ENCODE measurements around the gene JMJD7. TPM values are rescaled to one million over a fixed set of nuclear protein-coding genes. Genes with fewer than 3 reads are reported as not detected.
A peak's percentile ranks its signal among the peaks of the same experiment; 100 is the strongest.

The JMJD7 gene
- total RNA-seq, 1 donor from 2014 or later, result 14.3 TPM

DNA sequence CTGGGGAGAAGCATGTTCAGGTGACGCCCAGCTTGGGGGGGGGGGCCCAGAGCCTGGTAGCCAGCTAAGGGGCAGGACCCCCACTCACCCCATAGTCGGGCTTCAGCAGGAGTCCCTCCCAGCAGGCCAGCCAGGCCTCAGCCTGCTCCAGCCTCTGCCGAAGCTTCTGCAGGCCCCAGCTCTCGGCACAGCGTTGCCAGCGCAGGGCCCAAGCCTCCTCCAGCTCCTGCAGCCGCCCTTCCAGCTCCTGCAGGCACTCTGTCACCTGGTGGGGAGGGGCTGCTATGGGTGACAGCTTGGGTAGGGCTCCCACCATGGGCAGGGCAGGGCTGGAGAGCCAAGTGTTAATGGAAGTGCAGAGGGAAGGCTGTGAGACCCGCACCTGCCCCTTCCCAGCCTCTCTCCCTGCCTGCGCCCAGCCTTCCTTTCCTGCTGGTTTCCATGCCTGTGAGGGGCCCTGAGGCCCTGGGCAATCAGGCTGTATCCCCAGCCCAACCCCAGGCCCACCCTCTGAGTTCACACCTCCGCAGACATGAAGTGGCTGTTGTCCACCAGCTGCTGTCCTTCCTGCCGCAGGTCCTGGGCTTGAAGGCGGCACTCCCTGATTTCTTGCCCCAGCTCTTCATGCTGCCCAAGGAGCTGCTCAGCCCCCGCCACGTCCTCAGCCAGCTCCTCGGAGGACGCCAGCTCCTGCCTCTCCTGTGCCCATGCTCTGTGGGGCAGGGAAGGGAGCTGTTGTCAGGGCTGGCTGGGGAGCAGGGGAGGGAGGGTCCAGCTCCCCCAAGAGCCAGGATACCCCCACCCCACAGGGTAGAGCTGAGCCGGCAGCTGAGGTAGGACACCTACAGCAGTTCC is 25.1 kb downstream of the JMJD7 start:
- DNase-seq, result no peak
- intact Hi-C loops (cut with DNase I), result no loop called here
- ATAC-seq (ENCODE audit: poor library complexity), result no peak

DNA sequence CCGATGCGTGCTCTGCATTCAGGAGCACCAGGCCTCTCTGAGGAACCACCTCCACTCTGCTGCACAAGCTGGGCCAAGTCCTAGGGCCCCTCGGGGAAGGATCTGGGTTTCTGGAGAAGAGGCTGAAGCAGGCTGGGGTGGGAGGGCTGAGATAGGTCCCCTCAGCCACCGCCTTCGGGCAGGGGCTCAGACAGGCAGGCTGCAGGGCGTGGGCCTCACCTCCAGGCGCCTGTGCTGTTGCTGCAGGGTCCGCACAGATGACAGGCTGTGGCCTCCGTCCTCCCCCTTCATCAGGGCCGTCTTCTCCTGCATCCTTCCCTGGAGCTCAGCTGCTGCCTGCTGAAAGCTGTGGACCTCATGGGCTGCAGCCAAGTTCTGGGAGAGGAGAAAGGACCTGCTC is 25.9 kb downstream of the JMJD7 start:
- ATAC-seq (ENCODE audit: poor library complexity), result no peak
- DNase-seq, result no peak
- intact Hi-C loops (cut with DNase I), result no loop called here

DNA sequence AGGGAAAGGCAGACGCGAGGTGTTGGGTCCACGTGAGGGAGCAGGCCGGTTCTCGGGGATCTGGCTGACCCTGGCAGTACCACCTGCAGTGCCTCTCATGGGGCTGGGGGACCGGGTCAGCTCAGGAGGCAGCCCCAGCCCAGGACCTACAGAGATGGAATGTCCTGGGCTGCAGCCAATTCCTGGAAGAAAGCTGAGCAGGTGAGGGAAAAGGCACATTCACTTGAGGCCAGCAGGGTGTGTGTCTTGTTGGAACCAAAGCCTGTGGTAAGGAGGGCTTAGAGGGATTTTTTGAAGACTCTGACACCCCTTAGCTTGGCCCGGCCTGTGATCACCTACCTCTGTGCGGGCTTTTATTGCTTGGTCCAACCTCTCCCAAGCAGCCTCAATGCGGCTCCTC is 26.6 kb downstream of the JMJD7 start:
- intact Hi-C loops (cut with DNase I), result no loop called here
- no peak for DNase-seq
- ATAC-seq (ENCODE audit: poor library complexity), result no peak

DNA sequence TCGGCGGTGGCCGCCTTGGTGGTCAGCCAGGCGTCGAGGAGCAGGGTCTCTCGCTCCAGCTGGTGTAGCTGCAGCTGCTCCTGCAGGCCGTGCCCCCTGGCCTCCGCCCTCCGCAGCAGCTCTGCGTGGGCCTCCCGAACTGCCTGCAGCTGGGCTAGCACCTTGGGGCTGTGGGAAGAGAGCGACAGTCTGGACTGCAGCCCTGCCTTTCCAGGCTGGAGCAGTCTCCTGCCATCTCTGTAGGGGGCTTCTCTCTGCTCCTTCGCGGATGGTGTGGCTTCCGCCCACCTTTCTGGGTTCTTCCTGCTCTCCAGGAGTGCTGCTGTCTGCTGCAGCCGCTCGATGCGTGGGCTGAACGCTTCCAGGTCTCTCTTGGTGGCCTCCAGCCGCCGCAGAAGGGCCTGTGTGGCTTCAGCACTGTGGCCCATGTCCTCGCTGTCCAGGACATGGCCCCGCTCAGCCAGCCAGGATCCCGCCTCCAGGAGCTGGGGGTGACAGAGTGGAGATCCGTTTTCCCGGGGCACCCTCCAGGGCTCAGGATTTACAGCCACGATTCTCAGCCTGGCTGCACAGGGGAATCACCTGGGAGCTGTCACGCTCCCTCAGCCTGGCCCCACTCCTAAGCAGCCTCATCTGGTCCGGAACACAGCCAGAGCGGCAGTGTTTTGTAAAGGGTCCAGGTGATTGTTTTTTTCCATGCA is 27.5 kb downstream of the JMJD7 start:
- no peak for ATAC-seq (ENCODE audit: poor library complexity)
- DNase-seq, result no peak
- intact Hi-C loops (cut with DNase I), result no loop called here

DNA sequence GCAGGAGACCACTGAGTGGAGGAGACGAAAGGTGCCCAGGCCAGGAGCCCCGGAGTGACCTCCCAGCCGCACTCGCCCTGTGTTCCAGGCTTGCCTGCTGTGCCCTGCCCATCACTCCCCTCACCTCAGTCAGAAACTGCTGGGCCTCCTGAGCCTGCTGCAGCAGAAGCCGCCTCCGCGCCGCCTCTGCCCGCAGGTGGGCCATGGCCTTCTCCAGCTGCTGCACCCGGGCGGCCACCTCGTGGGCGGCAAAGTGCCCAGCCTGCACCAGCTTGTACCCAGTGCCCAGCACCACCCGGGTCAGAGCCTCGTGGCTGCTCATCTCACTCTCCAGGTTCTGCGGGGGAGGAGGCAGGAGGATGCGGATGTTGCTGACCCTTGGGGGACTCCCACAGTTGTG is 28.4 kb downstream of the JMJD7 start:
- intact Hi-C loops (cut with DNase I), result no loop called here
- DNase-seq (no peak), ATAC-seq (ENCODE audit: poor library complexity) (no peak)

DNA sequence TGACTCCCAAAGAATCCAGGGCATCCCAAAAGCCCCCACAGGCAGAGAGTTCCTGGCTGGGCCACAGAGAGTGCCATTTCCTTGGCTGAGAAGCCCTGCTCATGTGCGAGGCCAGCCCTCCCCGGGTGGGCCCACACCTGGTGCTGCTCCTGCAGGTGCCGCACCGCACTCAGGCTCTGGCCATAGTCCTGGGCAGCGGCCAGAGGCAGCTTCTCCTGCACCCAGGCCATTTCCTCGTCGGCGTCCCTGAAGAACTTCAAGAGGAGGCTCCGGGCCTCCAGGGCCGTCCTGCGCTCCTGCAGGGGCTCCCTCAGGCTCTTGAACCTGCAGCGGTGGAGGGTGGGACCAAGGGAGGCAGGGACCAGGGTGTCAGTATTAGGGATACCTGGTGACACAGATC is 28.8 kb downstream of the JMJD7 start:
- ATAC-seq (ENCODE audit: poor library complexity) (no peak), DNase-seq (no peak)
- intact Hi-C loops (cut with DNase I), result no loop called here

DNA sequence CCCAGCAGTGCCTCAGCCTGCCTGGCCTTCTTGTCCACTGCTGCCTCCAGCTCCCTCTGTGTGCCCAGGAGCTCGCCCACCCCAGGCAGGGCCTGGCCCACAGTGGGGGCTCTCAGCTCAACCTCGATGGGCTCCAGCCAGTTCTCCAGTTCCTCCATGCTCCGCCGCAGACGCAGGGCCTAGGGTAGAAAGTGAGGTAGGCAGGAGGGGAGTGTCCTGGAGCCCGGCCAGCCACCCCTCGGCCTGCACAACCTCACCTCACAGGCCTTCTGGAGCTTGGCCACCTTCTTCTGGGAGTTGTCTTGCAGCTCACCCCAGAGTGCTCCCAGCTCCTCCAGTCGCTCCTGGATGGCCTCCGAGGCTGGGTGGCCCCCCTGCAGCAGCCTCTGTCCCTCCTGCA is 29.4 kb downstream of the JMJD7 start:
- intact Hi-C loops (cut with DNase I), result no loop called here

DNA sequence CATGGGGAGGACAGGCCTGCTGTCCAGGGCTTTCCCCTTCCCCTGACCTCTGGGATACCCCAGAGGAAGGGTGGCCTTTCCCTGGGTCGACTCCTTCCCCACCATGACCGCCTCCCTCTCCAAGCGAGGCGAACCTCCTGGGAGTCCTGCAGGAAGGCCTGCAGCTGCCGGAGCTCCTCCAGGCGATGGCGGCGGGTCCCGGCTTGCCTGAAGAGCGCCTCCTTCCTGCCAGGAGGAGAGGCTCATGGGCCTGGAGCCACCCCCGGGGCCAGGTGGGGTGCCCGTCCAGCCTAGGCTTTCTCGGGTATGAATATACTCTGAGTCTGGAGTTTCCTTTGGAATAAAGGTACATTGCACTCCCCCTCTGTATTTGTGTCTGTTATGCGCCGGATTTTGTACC is 30.9 kb downstream of the JMJD7 start:
- DNase-seq (no peak), ATAC-seq (ENCODE audit: poor library complexity) (no peak)
- intact Hi-C loops (cut with DNase I), result no loop called here

More for the DNA sequence above, 29.4 kb downstream of the JMJD7 start:
- ATAC-seq (ENCODE audit: poor library complexity) (no peak), DNase-seq (no peak)

DNA sequence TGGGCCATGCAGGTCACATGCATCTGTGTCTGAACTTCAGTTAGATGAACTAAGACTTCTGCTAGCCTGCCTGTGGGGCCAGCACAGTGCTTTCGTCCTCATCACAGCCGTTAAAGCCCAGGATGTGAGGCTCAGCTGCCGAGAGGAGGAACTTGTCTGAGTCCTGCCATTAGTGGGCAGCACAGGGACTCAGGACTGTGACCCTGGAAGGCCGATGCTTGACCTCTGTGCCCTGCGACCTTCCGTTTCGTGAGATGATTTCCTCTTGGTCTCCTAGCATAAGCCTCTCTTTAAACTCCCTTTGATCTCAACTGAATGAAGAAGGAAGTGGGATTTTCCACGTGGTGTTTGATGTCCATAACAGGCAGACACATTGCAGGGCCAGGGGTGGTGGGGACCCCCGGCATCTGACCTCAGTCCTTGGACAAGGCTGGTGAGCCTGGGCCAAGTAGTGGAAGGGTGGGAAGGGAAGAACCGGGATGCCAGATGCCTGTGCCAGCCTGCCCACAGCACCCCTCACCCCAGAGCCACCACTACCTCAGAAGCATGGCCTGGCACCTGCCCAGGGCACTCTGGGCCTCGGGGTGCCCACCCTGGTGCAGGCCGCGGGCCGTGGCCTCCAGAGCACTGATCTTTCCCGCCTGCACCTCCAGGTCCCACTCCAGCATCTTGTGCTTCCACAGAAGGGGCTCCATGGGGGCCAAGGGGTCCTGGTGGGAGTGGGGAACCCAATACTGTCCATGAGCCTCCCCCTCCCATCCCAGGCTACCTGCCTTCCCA is 32.3 kb downstream of the JMJD7 start:
- DNase-seq (no peak), ATAC-seq (ENCODE audit: poor library complexity) (no peak)
- intact Hi-C loops (cut with DNase I), result no loop called here

DNA sequence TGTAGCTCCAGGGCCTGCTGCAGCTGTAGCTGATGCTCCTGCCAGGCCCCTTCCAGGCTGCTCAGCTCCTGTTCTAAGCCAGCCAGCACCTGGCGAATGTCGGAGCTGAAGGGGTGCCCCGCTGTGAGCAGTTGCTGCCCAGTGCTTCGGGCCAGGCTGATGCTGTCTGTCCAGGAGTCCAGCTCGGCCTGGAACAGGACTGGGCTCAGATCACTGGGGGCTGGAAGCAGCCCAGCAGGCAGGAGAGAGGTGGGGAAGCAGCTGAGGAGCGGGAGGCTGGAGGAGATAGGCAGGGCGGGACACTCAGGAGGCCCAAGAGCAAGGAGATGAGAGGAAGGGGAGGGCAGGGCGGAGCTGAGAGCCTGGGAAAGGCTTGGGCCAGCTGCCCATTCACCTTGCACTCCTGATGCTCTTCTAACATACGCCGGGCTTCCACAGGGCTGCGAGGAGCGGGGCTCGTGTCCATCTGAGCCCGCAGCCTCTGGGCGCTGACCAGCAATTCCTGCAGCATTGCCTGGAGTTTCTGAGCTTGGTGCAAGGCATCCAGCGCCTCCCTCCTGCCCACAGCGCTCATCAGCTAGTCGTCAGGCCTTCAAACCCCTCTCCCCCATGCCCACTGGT is 34.0 kb downstream of the JMJD7 start:
- DNase-seq (no peak), ATAC-seq (ENCODE audit: poor library complexity) (no peak)
- intact Hi-C loops (cut with DNase I), result no loop called here

DNA sequence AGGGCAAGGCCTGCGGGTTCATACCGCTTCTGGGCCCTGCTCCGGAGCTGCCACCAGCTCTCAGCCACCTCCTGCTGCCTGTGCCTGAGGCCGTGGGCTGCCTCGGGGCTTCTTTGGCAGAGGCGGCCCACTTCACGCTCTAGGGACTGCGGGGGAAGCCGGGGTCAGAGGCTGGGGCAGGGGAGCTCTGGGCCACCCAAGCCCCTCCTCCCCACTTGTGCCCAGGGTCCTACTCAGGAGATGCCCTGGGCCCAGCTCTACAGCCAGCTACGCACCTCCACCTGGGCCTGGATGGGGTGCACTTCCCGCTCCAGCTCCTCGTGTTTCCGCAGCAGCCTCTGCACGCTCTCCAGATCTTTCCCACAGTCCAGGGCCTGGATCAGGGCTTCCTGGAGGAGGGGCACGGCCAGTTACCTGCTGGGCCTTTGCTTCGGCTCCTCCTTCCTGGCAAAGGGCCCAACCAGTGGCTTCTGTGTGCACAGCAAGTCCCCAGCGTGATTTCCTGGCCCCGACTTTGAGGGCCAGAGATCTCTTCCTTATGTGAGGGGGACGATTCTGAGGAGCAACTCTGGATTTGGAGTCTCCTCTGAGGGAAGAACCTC is 34.7 kb downstream of the JMJD7 start:
- intact Hi-C loops (cut with DNase I), result no loop called here
- no peak for DNase-seq

DNA sequence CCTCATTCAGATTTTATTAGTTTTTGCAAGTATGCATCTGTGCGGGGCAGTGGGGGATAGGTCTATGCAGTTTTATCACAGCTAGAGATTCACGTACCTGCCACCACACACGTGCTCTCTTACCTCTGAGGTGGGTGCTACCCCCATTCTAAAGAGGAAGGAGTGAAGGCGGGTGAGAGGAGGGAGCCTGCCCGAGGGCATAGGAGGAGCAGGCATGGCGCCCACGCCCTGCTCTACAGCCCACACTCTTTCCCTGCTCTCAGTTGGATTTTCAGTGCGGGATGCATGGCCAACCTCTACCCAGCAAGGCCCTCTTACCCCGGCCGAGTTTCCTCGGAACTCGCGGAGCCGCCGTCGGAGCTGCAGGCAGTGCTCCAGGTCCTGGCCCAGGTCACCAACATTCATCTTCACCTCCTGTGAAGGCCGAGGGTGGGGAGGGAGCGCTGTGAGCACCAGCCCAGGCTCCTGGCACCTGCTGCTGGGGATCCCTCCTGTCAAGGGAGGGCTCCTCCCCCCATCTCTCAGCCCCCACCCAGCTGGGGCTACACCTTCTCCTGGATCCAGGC is 37.7 kb downstream of the JMJD7 start:
- no peak for DNase-seq
- no peak for ATAC-seq (ENCODE audit: poor library complexity)
- intact Hi-C loops (cut with DNase I), result no loop called here

More for the DNA sequence above, 34.7 kb downstream of the JMJD7 start:
- ATAC-seq (ENCODE audit: poor library complexity), result no peak

DNA sequence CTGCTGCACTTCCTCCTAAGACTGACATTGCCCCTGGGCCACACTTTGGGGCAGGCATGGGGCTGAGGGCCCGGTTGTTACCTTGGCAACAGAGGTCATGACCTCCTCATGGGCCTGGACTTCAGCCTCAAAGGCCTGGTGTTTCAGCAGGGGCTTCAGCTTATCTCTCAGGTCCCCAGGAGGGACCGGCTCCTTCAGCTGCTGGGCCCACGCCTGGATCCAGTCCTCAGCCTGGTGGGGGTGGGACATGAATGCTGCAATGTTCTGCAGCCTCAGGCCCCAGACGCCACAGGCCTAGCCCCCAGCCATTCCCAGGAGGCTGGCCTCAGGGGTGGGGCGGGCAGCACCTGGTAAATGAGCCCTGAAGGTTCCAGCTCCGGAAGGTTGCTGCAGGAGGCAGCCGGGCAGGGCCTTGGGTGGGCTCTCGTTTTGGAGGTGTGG is 38.4 kb downstream of the JMJD7 start:
- ATAC-seq (ENCODE audit: poor library complexity), result no peak
- DNase-seq, result no peak
- intact Hi-C loops (cut with DNase I), result no loop called here

DNA sequence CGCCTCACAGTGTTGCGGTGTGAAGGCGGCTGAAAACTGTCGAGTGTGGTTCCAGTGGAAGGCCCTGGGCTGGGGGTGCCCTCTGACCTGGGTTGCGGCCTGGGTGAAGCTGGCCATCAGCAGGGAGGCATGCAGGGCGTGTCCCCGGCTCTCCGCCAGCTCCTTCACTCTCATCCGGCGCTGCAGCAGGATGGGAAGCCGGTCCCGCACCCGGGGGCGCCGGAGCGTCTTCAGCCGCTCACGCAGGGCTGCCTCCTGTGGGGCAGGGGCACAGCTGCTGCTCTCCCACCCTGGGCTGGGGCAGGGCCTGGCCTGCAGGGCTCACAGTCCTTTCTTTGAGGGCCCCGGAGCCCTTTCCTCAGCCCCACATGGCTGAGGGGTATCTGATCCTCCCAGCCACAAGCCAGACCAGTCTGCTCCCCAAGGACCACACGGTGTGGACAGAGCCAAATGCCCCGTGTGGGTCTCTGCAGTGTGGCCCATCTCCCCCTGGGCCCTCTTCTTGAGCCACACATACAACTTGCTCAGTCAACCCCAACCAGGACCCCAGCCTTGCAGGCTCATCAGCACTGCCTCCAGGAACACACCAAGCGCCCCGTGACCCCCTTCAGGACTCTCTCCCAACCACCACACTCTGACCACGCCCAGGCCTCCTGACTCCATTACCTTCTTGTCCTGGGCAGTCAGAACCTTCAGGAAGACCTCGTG is 39.1 kb downstream of the JMJD7 start:
- intact Hi-C loops (cut with DNase I), result no loop called here
- no peak for ATAC-seq (ENCODE audit: poor library complexity)
- no peak for DNase-seq

DNA sequence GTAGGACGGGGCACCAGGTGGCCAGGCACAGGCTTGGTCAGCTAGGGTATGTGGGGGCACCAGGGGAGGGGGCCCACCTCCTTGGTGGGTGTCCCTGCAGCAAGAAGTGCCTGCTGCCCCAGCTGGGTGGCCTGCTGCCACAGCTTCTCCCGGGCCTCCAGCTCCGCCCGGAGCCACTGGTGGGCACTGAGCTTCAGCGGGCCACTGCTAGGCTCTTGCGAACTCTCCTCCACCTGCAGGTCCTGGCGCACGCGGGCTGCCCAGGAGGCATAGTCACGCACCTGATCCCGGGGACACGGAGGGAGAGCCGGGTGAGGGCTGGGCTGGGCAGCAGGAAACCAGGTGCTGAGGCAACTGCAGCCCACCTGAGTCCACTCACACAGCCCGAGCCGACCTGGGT is 40.4 kb downstream of the JMJD7 start:
- intact Hi-C loops (cut with DNase I), result no loop called here
- DNase-seq (no peak), ATAC-seq (ENCODE audit: poor library complexity) (no peak)

DNA sequence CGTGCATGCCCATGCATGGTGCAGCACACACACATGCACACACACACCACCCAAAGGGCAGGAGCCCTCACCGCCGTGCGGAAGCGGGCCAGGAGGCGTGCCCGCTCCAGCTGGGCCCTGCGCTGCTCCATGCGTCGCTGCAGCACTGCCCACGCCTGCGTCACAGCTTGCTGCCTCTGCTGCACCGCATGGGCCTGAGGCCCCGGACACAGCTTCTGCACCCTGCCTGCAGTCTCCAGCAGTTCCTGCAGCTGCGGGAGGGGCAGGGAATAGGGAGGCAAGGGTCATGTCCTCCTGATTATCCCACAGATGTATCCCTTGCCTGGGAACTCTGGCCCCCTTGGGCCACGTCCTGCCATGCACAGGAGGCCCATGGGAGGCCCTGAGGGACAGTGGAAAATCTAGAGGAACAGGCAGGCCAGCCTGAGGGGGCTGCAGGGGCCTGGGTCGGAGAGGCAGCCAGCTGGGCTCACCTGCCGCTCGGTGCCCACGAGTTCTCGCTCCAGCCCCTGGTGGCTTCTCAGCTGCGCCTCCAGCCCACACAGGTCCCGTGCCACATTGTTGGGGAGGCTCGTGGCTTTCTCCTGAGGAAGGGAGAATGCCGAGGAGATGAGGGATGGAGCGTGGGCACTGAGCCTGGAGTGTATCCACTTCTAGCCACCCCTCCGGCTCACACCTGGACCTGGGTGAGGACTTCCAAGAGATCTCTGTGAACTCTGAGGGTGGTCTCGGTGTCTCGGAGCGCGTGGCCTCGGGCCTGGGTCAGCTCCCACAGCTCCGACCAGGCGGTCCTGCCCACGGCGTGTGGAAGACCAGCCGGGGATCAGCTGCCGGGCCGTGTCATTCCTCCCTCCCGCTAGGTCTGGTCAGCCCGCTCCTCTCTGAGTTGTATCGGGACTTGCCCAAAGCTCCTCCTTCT is 42.1 kb downstream of the JMJD7 start:
- DNase-seq (no peak), ATAC-seq (ENCODE audit: poor library complexity) (no peak)
- intact Hi-C loops (cut with DNase I), result no loop called here

DNA sequence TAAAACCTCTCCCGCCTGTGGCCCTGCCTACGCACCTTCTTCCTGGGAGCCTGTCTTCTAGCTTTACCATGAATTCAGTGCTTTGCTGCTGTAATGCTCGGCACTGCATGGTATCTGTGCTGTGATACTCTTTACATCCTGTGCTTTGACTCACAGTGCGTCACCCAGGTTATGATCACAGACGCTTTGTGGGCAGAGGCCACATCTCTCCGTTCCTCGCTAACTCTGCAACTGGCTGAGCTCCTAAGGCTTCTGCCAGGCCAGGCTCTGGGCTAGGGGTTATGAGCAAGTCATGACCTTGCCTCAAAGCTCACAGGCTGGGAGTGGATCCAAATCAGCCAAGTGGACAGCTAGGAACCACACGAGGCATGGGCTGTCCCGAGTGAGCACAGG is 42.8 kb downstream of the JMJD7 start:
- intact Hi-C loops (cut with DNase I), result no loop called here
- DNase-seq (peak; percentile 54), ATAC-seq (ENCODE audit: poor library complexity) (peak; percentile 80)
